Vagina (tissue), 2 donors: ENCODE data around the gene APOE. TPM values are rescaled to one million over a fixed set of nuclear protein-coding genes. Genes with fewer than 3 reads are reported as not detected.
"Not testable (repeated sequence)": the region's sequence is repeated elsewhere in the genome, so short reads cannot be mapped to it uniquely, and the experiment has no call there.

Source experiments
- DNase-seq, 2 donors: peaks; one replicate each; pipeline ENCODE4 v3.0.0-alpha.2; 2017; ENCODE audit errors: extremely low spot score in 2 of 2
- H3K27ac ChIP-seq: fragments of 200-600 bp; sonication (generic); one replicate; pipeline ENCODE4 v1.5.1; 2019
- H3K27me3 ChIP-seq: fragments of 200-600 bp; sonication (generic); one replicate; pipeline ENCODE4 v1.5.1; 2019
- H3K36me3 ChIP-seq, 2 donors: fragments of 200-600 bp; sonication (generic); one replicate each; pipeline ENCODE4 v1.5.1; 2017 to 2019
- H3K4me1 ChIP-seq: fragments of 200-600 bp; sonication (generic); one replicate; pipeline ENCODE4 v1.5.1; 2019
- H3K4me3 ChIP-seq, 2 donors: fragments of 200-600 bp; sonication (generic); 1 replicate in 1 of 2; 2 replicates in 1 of 2; pipeline ENCODE4 v1.5.1; 2016 to 2019
- H3K9me3 ChIP-seq: fragments of 200-600 bp; sonication (generic); one replicate; pipeline ENCODE4 v1.5.1; 2019
- POLR2A ChIP-seq, 2 donors: fragments of 450-650 bp; IDR thresholded peaks; one replicate each; pipeline ENCODE4 v1.6.1; 2017; ENCODE audit warnings: antibody characterized with exemption in 2 of 2, mild to moderate bottlenecking in 2 of 2, moderate library complexity in 2 of 2
- POLR2AphosphoS5 ChIP-seq, 2 donors: sonication (generic); formaldehyde crosslinking; IDR thresholded peaks; one replicate each; pipeline ENCODE4 v1.9.0; 2017; ENCODE audit warnings: antibody characterized with exemption in 2 of 2, mild to moderate bottlenecking in 2 of 2, low read depth in 1 of 2; ENCODE audit not compliant: insufficient read depth in 1 of 2
- intact Hi-C: fragments of 100-400 bp; cut with DNase I; formaldehyde crosslinking; loops from one replicate; pipeline ENCODE4 v1.15.1; 2023
- total RNA-seq: library from RNA; depleted of rRNA; stranded (reverse); fragments of >200 nt; gene quantifications from one replicate; pipeline ENCODE4 v1.2.3, GENCODE V29; 2016
- TF ChIP-seq, protein P1 (sequence below), 3 experiments: fragments of 450-650 bp in 2 of 3; fragments of 200-600 bp in 1 of 3; sonication (generic) in 1 of 3; IDR thresholded peaks; one replicate each; pipeline ENCODE4 v1.5.1; 2017 to 2019; ENCODE audit warnings: antibody characterized with exemption in 3 of 3, mild to moderate bottlenecking in 2 of 3, moderate library complexity in 2 of 3

The APOE gene
- total RNA-seq, 1 donor from 2014 or later, result 170 TPM

GRCh38 chr19:44924243-44924725 lies 18.7 kb downstream of the APOE start:
- no peaks in the 10 kb centered on the region for H3K36me3 ChIP-seq
- no peaks in the 10 kb centered on the region for H3K9me3 ChIP-seq
- TF ChIP-seq POLR2A (IDR thresholded peaks at IDR 0.05), result no peak
- TF ChIP-seq POLR2AphosphoS5 (IDR thresholded peaks at IDR 0.05; ENCODE audit: insufficient read depth in 1 of 2, low read depth in 1 of 2), result no peak
- TF ChIP-seq, protein P1, sequence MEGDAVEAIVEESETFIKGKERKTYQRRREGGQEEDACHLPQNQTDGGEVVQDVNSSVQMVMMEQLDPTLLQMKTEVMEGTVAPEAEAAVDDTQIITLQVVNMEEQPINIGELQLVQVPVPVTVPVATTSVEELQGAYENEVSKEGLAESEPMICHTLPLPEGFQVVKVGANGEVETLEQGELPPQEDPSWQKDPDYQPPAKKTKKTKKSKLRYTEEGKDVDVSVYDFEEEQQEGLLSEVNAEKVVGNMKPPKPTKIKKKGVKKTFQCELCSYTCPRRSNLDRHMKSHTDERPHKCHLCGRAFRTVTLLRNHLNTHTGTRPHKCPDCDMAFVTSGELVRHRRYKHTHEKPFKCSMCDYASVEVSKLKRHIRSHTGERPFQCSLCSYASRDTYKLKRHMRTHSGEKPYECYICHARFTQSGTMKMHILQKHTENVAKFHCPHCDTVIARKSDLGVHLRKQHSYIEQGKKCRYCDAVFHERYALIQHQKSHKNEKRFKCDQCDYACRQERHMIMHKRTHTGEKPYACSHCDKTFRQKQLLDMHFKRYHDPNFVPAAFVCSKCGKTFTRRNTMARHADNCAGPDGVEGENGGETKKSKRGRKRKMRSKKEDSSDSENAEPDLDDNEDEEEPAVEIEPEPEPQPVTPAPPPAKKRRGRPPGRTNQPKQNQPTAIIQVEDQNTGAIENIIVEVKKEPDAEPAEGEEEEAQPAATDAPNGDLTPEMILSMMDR (IDR thresholded peaks at IDR 0.05), result no peak
- H3K4me1 ChIP-seq, result peaks cover 28% of the 10 kb centered on the region
- no peak for DNase-seq
- H3K27me3 ChIP-seq, result no peaks in the 10 kb centered on the region
- no peak overlapping the region for H3K4me3 ChIP-seq
- H3K27ac ChIP-seq, result peak overlapping the region; percentile 71
- intact Hi-C loops, result no loop called here

GRCh38 chr19:44925114-44925891 lies 19.7 kb downstream of the APOE start:
- H3K4me3 ChIP-seq, result no peak overlapping the region
- no peaks in the 10 kb centered on the region for H3K9me3 ChIP-seq
- no peaks in the 10 kb centered on the region for H3K27me3 ChIP-seq
- TF ChIP-seq, protein P1 (IDR thresholded peaks at IDR 0.05), result no peak
- TF ChIP-seq POLR2AphosphoS5 (IDR thresholded peaks at IDR 0.05; ENCODE audit: insufficient read depth in 1 of 2, low read depth in 1 of 2) (peak in 1 of 2 donors; percentile 79), POLR2A (IDR thresholded peaks at IDR 0.05) (no peak)
- H3K36me3 ChIP-seq, result no peaks in the 10 kb centered on the region
- DNase-seq, result no peak
- H3K27ac ChIP-seq, result peak overlapping the region; percentile 71
- intact Hi-C loops, result no loop called here
- H3K4me1 ChIP-seq, result peaks cover 28% of the 10 kb centered on the region

DNA sequence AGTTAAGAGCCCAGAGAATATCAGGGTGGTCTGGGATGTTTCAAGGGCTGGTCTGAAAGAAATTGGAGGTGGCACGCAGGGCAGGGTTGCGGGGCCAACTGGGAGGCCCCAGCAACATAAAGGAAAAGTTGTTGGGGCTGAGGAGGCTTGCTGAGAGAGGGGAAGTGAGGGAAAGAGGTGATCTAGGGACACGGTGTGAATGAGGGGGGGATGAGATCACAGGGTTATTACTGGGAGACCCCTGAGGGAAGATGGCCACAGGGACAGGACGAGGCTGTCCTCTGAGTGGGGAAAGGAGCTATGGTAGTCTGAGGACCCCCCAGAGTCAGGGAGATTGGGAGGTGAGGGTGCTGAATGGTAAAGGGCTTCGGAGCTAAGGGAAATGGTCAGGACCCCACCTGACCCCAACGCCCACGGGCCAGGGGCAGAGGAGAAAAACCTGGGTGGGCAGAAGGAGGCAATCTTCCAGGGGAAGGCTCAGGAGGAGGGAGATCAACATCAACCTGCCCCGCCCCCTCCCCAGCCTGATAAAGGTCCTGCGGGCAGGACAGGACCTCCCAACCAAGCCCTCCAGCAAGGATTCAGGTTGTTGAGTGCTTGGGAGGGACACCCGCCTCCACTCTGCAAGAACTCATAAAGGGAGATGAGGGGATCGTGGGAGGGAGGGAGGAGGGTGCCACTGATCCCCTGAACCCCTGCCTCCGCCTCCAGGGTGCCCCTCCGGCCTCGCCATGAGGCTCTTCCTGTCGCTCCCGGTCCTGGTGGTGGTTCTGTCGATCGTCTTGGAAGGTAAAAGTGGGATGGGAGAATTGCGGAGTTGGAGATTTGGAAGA lies 20.9 kb downstream of the APOE start:
- H3K27me3 ChIP-seq, H3K36me3 ChIP-seq, H3K9me3 ChIP-seq, intact Hi-C loops, DNase-seq: not testable (repeated sequence)
- Histone ChIP-seq H3K27ac (peak overlapping the region; percentile 71), H3K4me3 (peak overlapping the region in 1 of 2 donors; percentile 36), H3K4me1 (peaks cover 28% of the 10 kb centered on the region)

- TF ChIP-seq, protein P1 (IDR thresholded peaks at IDR 0.05), result no peak
- no peak for TF ChIP-seq POLR2AphosphoS5 (IDR thresholded peaks at IDR 0.05; ENCODE audit: insufficient read depth in 1 of 2, low read depth in 1 of 2)
- no peak for TF ChIP-seq POLR2A (IDR thresholded peaks at IDR 0.05)
- no peaks in the 10 kb centered on the region for H3K36me3 ChIP-seq
- peak overlapping the region; percentile 71 for H3K27ac ChIP-seq
- DNase-seq, result no peak
- no peak overlapping the region for H3K4me3 ChIP-seq
- H3K9me3 ChIP-seq, result no peaks in the 10 kb centered on the region
- intact Hi-C loops, result no loop called here
- peaks cover 28% of the 10 kb centered on the region for H3K4me1 ChIP-seq
- H3K27me3 ChIP-seq, result no peaks in the 10 kb centered on the region
Measured at GRCh38 chr19:44927746-44928145, 22.1 kb downstream of the APOE start.

GRCh38 chr19:44930088-44930487 lies 24.5 kb downstream of the APOE start:
- Histone ChIP-seq H3K36me3 (no peaks in the 10 kb centered on the region), H3K4me3 (no peak overlapping the region), H3K4me1 (peaks cover 16% of the 10 kb centered on the region), H3K27me3 (no peaks in the 10 kb centered on the region), H3K9me3 (no peaks in the 10 kb centered on the region), H3K27ac (no peak overlapping the region)
- intact Hi-C loops, result no loop called here
- DNase-seq, result no peak
- TF ChIP-seq, protein P1 (IDR thresholded peaks at IDR 0.05), result no peak
- TF ChIP-seq POLR2AphosphoS5 (IDR thresholded peaks at IDR 0.05; ENCODE audit: insufficient read depth in 1 of 2, low read depth in 1 of 2), result no peak
- no peak for TF ChIP-seq POLR2A (IDR thresholded peaks at IDR 0.05)
